Left lung (tissue), 10 donors: ENCODE data around the gene GDPD5. TPM values are rescaled to one million over a fixed set of nuclear protein-coding genes. Genes with fewer than 3 reads are reported as not detected.
A peak's percentile ranks its signal among the peaks of the same experiment; 100 is the strongest.

ENCODE experiments used
- ATAC-seq: fragments of 200-7000 bp; cut with Tn5 transposase; one replicate; pipeline ENCODE4 v1.9.1; 2020; ENCODE audit warnings: moderate library complexity
- DNase-seq, 4 donors: peaks; one replicate each; pipeline ENCODE4 v3.0.0-alpha.2; 2013 to 2020
- H3K27ac ChIP-seq, 2 donors: fragments of 200-600 bp; sonication (generic) in 1 of 2; one replicate each; pipeline versions ENCODE4 v1.5.0 to v1.8.0; 2020 to 2021
- H3K27me3 ChIP-seq, 2 donors: fragments of 200-600 bp; sonication (generic) in 1 of 2; one replicate each; pipeline versions ENCODE4 v1.5.0 to v1.8.0; 2020 to 2021
- H3K36me3 ChIP-seq, 2 donors: fragments of 200-600 bp; sonication (generic) in 1 of 2; one replicate each; pipeline versions ENCODE4 v1.5.0 to v1.8.0; 2020 to 2021
- H3K4me1 ChIP-seq, 2 donors: fragments of 200-600 bp; one replicate each; pipeline ENCODE4 v1.8.0; 2021
- H3K4me3 ChIP-seq, 2 donors: fragments of 200-600 bp; sonication (generic) in 1 of 2; one replicate each; pipeline versions ENCODE4 v1.5.0 to v1.8.0; 2020 to 2021; ENCODE audit warnings: mild to moderate bottlenecking in 1 of 2
- H3K9me3 ChIP-seq, 2 donors: fragments of 200-600 bp; sonication (generic) in 1 of 2; one replicate each; pipeline versions ENCODE4 v1.5.0 to v1.8.0; 2020 to 2021
- CTCF ChIP-seq, 2 donors: fragments of 200-600 bp; sonication (generic) in 1 of 2; IDR thresholded peaks; one replicate each; pipeline versions ENCODE4 v1.5.0 to v1.8.0; 2021; ENCODE audit warnings: antibody characterized with exemption in 2 of 2
- intact Hi-C, 2 donors: fragments of 100-400 bp; cut with DNase I; formaldehyde crosslinking; loops; one replicate each; pipeline versions ENCODE4 v1.11.2 to v1.14.2; 2022
- polyA plus RNA-seq, 6 donors: library from polyadenylated mRNA; unstranded; fragments of 120-200 nt; gene quantifications; one replicate each; pipeline ENCODE4 v1.2.1, GENCODE V29; 2013; ENCODE audit not compliant: insufficient read length in 6 of 6
- total RNA-seq, 2 donors: library from RNA; stranded (reverse); fragmentation: NEBNext Ultra II Directional; extraction: Animal tissue kit (Norgen Biotek cat#: 25700); gene quantifications; one replicate each; pipeline ENCODE4 v1.2.1, GENCODE V29; 2021
- donor health status: DM: no; HTN: yes; CAD: no.
- donor health status: DM: no; HTN: no; CAD: no.

GDPD5 gene
- total and polyA plus RNA-seq, 8 donors: 10.5 to 34.8 (median 27.6) TPM

- peaks cover 0 to 30% of the 10 kb centered on the region in 2 donors for H3K27me3 ChIP-seq
- DNase-seq: no peak
- ATAC-seq: no peak
- peak overlapping the region in 1 of 2 donors; percentile 63 for H3K4me3 ChIP-seq
- H3K27ac ChIP-seq: no peak overlapping the region
- TF ChIP-seq CTCF (IDR thresholded peaks at IDR 0.05): no peak
- H3K36me3 ChIP-seq: no peaks in the 10 kb centered on the region
- peaks cover 11 to 24% of the 10 kb centered on the region in 2 donors for H3K4me1 ChIP-seq
- no peaks in the 10 kb centered on the region for H3K9me3 ChIP-seq
- intact Hi-C loops: no loop called here
These were observed 1.7 kb downstream of the GDPD5 start for GRCh38 chr11:75523811-75524664.

- H3K9me3 ChIP-seq: no peaks in the 10 kb centered on the region
- H3K27ac ChIP-seq: no peak overlapping the region
These were observed 2.6 kb downstream of the GDPD5 start for GRCh38 chr11:75523189-75523588.

GRCh38 chr11:75522286-75523044 is 3.3 kb downstream of the GDPD5 start:
- Histone ChIP-seq H3K4me1 (peaks cover 11 to 24% of the 10 kb centered on the region in 2 donors), H3K36me3 (no peaks in the 10 kb centered on the region), H3K4me3 (no peak overlapping the region), H3K9me3 (no peaks in the 10 kb centered on the region), H3K27ac (no peak overlapping the region), H3K27me3 (peaks cover 0 to 30% of the 10 kb centered on the region in 2 donors)
- DNase-seq: no peak
- ATAC-seq: no peak
- intact Hi-C loops: no loop called here
- TF ChIP-seq CTCF (IDR thresholded peaks at IDR 0.05): no peak

More at GRCh38 chr11:75523189-75523588, 2.6 kb downstream of the GDPD5 start:
- intact Hi-C loops: no loop called here
- H3K4me3 ChIP-seq: no peak overlapping the region
- no peak for DNase-seq
- ATAC-seq: no peak
- no peaks in the 10 kb centered on the region for H3K36me3 ChIP-seq
- TF ChIP-seq CTCF (IDR thresholded peaks at IDR 0.05): no peak
- peaks cover 11 to 24% of the 10 kb centered on the region in 2 donors for H3K4me1 ChIP-seq
- peaks cover 0 to 30% of the 10 kb centered on the region in 2 donors for H3K27me3 ChIP-seq

GRCh38 chr11:75520688-75521087 is 5.1 kb downstream of the GDPD5 start:
- TF ChIP-seq CTCF (IDR thresholded peaks at IDR 0.05): no peak
- H3K4me1 ChIP-seq: peaks cover 7 to 19% of the 10 kb centered on the region in 2 donors
- peaks cover 0 to 21% of the 10 kb centered on the region in 2 donors for H3K27me3 ChIP-seq
- H3K9me3 ChIP-seq: no peaks in the 10 kb centered on the region
- H3K27ac ChIP-seq: no peak overlapping the region
- intact Hi-C loops: no loop called here
- H3K4me3 ChIP-seq: no peak overlapping the region
- H3K36me3 ChIP-seq: no peaks in the 10 kb centered on the region
- DNase-seq (no peak), ATAC-seq (no peak)
